ENCODE measurements around the gene B4GALT4.

Gene B4GALT4

DNA sequence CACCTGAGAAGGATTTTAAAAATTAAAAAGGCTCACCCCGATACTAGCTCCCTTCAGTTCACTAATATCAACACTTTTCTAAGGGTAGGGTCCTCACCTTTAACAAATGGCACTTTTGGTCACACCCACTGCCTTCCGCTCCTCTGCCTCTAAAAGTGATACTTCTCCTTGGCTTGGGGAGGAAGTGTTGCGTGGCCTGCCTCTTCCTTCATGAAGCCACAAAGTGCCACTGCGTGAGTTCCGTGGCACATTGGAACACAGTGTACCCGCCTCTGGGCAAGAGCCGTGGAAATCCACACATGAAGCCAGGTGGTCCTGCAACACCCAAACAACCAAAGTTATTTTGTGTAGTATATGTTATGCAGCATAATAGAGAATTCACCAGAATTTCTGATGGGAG lies 3.9 kb downstream of the B4GALT4 start:
- peak; percentile 23 for DNase-seq

DNA sequence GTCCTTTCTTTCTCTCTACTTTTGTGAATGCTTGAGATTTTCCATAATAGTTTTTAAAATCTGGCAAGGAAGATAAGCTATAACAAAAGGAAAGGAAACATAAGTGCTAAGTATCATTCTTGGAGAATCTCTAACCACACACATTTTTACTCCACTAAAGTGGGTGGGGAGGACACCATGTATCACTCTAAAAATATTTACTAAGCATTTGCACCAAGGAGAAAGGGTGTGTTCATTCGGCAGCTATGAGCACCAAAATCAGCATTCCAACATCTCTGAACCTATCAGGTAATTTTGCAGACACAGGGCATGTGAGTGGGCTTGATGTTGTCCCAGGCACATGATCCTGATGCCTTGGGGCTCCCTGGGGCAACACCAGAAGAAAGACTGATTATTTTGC lies 5.5 kb downstream of the B4GALT4 start:
- no peak for DNase-seq

DNA sequence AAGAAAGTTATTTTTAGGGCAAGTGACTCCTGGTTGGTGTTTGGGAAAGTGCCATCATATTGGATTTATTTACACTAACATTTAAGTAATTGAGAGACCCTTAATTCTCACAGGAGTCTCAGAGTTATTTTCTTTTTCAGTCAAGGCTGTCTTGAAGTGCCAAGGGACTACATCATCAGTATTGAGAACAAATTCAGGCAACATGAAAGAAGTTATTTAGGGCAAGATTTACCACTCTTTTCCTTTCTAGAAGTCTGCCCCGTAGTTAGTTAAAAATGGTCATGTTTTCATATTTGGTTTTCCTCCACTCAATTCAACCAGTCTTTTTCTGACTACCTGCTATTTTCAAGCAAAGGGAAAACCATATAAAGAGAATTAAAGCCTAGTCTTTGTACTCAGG lies 6.1 kb downstream of the B4GALT4 start:
- DNase-seq: no peak

DNA sequence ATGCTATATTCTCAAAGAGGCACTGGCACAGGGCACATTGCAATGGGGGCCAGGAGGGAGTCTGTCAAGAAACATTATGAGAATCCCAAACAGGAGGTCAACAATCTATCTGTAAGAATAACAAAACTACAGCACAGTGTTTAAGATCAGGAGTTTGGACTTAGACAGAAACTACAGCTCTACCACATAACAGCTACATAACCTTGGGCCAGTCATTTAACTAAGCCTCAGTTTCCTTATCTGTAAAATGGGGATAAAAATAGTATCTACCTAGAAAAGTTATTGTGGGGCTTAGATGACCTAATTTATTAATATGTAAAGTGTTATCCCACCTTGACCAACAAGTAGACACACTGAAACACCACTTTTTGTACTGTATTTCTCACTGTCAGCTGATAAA lies 9.9 kb downstream of the B4GALT4 start:
- no peak for DNase-seq

DNA sequence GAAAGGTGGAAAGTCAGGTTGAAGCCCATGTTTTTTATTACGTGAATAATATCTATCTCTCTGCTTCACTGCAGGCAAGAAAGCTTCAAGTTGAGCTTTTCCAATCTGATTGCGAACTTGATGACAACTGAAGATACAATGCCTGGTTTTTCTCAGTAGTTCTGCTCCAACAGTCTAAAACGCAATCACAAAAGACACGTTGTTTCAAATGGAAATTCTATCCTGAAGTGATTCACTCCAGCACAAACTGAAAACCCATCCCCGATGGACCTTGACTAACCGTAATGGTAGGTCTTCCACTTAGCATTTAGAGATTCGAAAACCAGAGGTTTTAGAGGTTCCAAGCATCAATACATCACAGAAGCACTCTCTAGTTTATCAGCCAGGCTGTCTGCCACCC lies 10.6 kb downstream of the B4GALT4 start:
- DNase-seq: no peak

DNA sequence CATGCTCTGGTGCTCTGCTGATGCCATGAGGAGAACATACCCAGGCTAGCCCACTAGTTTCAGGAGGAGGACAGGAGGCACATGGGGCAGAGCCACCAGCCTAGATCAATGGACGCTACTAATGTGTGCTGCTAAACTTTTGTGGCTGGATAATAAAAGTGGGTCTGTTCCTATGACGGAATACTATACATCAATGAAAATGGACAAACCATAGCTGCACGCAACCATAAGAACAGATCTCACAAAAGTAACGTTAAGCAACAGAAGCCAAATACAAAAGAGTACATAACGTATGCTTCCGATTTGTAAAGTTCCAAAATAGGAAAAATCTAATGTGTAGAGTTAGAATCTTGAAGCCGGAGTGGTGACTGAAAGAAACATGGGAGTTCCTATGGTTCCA lies 11.5 kb downstream of the B4GALT4 start:
- no peak for DNase-seq

DNA sequence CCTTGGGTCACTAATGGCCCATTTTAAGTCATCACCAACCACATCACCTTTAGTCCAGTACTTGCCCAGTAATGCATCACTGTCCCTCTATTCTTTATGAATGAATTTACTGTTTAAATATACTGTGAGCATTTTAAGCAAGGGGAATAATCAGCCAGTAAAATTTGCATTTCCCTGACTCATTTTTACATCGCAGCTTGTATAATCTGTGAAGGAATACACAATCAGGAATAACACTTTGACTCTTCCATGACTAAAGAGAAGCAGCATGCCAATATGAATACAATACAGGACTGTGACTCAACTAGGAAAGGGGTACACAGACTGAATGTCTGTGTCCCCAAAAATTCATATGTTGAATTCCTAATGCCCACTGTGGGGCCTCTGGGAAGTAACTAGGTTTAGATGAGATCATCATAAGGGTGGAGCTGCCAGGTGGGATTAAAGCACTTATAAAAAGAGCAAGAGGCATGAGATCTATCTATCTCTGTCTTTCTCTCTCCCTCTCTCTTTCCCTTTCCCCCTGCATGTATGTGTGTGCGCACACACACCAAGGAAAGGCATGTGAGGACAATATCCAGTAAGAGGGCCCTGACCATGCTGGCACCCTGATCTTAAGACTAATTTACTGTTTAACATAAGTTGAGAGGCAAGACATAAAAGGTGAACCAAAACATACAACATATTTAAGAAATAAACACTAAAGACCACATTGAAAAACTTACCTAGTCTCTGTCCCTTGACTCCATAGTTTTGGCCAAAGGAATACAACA lies 12.1 kb downstream of the B4GALT4 start:
- no peak for DNase-seq

DNA sequence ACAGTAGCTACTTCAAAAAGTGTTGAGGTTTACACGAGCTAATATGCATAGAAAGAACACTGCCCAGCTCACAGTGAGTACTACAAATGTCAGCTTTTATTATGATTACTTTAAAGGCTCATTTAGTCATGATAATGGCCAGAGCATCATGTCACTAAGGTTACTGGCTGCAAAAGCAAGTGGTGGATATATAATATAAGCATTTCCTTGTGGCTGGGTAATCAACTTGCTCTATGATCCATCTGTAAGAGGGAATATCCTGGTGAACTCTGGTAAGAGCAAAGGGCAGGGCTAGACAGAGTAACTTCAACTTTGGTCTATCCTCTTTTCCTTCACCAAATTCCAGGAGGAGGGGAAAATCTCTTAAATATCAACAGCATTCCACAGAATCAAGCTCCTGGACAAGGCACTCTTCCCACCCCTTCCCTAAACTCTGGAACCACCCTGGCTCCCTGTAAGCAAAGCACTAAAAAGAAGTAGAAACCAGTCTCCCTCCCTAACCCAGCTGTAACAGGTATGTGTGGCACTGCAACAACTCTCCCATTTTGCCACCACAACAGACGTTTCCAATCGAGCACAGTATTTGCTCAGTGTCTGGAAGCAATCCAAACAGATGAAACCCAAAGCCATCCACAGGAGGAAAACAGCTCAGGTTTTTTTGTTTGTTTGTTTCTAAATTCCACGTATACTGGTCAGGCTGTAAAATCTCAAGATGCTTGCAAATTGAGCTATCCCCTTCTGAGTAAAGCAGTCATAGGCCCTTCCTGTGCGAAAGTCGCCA lies 13.4 kb downstream of the B4GALT4 start:
- DNase-seq: no peak

DNA sequence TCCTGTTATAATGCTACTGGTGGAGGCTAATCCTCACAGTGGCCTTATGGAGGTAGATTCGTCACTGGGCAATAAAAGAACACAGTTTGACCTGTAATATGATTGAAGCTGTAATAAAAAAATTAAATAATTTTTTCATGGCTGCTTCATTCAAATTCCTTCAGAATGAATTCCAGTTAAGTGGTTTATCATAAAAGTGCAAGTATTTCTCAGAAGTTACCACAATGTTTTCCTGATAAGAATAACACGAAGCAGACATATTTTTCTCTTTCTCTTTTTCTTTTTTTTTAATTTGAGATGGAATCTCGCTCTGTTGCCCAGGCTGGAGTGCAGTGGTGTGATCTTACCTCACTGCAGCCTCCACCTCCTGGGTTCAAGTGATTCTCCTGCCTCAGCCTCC lies 15.6 kb downstream of the B4GALT4 start:
- no peak for DNase-seq

DNA sequence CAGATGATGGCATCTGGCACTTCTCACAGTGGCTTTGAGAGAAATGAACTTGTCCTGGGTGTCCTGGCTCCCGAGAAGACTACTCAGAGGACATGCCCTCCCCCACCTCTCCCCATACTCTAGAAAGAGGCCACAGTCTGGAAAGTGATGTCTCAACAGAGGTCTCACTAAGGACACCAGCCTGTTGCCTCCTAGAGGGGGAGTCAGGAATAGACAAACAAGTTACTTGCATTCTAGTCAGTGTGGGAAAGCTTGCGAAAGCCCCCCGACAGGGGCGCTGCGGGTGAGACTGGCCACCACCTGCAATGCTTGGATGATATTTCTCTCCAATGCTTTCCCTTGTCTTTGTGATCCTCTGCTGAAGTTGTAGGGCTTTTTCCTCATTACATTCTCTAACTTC lies 17.2 kb downstream of the B4GALT4 start:
- DNase-seq: no peak

DNA sequence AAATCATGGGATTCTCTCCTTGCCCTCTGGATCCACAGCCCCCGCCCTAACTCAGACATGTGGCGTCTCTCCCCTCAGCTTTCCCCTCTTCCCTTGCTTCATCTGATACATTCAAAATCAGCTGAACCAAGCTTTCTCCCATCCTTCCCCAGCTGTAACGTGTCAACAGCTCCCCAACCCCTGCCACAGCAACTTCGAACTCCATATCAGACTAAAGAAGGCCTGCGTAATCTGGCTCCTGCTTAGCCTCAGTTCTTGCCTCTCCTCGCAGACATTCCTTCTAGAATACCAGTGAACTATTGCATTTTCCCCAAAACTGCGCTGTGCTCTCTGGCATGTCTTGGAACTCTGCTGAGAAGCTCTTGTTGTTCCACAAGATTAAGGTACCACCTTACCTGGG lies 18.3 kb downstream of the B4GALT4 start:
- DNase-seq: no peak

DNA sequence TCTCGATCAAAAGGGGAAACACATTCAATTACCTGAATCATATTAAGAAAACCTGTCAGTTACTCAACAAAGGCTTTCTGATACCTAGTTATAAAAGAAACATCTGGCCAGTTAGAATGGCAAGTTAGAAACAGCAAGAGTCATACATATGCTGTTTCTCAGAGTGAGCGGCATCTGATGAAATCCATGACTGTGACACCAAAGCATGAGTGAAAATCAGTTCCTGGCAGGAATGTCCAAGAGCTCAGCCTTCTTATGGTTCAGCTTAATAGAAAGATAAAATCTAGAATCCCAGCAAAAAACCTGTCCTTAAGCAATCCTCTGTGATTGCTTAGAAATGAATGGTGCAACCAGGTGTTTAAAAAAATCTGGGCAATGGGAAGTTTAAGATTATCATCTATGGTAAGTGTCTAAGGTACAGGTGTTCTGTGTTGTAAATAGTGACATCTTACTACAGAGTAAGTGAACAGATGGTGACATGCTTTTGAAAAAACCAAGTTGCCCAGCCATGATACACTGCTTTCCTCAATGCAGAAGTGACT lies 18.8 kb downstream of the B4GALT4 start:
- DNase-seq: no peak

DNA sequence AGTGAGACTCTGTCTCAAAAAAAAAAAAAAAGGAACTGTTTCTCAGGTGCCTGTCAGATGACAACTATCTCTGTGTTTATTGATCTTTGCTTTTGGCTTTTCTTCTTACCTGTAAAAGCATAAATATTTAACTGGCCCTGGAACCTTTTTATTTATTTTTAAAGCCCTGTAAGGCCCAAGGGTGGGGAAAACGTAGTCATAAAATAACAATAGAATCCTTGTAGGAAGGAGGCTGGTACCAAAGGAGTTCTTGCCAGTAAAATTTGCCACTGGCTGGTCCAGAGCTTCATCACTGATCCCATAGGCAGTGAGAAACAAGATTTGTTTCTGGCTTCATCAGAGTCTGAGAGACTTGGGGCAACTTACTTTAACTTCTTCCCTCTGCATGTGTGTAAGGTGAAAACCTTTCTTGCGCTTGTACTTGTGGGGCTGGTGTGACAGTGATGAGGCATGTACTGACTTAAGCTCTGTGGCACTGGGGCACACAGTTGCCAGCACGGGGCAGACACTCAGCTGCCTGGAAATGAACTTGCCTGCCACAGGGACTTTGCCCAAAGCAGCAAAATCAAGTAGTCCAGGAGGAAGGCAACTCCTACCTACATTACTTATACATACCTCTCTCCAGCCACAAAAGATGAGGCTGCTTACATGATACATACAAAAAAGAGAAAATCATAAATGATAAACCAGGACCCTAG lies 19.6 kb downstream of the B4GALT4 start:
- DNase-seq: no peak

DNA sequence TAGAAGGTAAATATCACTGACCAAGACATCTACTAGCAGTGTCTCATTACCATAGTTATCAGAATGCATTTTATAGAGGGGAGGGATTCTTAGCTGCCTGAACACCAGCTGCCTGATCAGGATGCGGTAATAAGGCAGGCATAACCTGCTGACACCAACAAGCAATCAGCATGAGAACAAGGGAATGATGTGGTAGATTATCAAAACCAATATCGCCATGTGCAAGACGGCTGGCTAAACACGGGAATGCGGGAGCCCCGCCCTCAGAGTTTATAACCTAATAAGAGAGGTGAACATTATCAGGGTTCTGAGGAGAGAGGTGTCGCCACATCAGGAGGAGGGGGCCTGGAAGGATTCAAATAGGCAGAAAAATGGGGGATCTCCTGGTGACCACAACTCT lies 20.5 kb downstream of the B4GALT4 start:
- DNase-seq: no peak

DNA sequence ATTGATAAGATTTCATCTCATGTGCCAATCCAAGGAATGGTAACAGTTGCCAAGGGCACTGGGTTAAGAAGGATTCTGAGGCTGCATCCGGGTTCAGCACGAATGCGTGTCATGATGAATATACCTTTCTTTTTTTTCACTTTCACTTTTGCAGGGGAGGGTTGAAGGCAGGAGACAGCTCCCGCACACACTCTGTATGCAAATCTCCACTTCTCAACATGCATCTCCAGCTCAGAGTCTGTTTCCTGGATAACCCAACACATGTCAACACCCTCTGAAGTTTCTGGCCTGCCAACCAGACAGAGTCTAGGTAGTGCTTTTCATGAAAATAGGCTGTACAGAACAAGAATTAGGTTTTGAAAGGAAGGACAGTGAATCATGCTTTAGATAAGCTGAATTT lies 21.6 kb downstream of the B4GALT4 start:
- DNase-seq: no peak

DNA sequence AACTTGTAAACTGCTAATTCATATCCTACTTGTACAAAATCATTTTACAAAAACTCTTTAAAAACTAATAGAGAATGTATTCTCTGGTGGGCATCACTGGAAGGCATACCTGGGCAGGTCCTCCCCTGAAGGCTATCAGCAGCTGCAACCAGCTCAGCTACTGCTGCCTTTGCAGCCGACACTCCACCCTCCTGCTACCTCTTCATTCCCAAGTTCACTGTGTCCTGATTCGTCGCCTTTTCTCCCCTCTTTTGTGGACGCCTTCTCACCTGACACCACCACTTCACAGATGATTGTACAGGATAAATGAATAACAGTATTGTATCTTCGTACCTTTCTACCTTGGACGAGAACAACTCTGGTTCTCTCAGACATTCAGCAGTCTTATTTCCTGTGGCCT lies 28.9 kb downstream of the B4GALT4 start:
- no peak for DNase-seq

DNA sequence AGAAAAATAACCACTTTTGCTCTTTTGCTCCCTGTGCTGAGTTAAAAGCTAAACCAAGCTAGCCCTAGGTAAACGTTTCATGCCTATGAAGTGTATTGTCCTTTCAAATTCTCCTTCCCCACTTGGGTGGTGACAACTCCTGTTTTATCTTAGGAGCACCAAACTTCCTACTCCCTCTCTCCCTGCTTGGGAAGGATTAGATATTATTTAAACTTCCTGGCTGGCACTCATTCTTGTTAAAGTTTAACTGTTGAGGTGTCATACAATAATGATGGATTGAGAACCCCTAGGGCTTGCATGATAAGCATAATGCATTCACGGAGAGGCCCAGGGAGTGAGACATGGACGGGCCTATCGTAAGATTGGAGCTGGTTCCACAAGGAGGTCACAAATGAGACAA lies 29.5 kb downstream of the B4GALT4 start:
- no peak for DNase-seq

DNA sequence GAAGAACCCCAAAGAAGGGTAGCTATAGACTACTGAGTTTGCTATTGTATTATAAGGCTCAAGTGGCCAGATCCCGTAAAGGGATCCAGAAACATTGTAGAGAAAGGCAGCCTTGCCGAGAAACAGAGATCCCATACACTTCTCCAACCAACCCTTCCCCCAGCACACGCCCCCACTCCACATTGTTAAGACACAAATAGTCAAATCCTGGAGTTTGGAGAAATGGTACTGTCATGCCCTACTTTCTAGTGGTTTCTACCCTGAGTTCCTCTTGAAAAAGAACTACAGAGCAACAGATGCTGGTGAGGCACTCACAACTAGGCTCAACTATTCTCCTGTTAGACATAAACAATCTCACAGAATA lies 33.2 kb downstream of the B4GALT4 start:
- DNase-seq: no peak

DNA sequence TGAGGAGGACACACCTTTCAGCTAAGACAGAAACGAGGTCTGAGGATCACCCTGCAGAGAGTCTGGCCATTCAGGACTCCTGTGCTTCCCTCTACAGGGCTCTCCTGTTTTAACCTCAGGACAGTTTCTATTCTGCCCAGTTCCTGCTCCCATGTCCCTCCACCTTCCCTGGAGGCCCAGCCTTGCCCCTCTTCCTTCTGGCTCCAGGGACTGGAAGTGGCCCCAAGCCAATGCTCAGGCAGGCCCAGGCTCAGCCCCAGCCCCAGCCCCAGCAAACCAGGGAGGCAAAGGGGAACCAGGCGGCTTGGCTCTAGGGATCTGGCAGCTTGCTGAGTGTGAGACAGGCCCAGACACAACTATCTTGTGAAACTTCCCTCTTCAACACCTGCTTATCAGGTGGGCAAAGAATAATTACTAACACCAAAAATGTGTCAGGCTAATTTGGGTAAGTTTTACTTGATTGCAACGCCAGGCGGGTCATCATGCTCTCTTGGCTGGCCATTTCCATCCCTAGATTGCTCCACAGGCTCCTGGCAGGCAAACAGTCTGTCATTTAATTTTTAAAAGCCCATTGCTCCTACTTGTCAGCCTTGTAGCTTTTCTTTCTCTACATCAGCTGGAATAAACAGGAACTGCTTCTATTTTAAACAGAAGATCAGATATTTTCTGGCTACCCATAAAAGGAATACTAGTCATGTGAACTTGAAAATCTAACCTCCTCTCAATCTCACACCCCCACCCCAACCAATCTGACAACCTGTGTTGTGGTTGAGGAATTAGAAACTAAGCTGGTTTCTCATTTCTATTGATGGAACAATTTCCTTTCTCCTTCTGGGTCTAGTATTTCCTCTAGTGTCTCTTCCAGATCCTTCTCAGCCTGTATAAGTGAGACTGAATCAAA lies 33.8 kb downstream of the B4GALT4 start:
- DNase-seq: no peak

DNA sequence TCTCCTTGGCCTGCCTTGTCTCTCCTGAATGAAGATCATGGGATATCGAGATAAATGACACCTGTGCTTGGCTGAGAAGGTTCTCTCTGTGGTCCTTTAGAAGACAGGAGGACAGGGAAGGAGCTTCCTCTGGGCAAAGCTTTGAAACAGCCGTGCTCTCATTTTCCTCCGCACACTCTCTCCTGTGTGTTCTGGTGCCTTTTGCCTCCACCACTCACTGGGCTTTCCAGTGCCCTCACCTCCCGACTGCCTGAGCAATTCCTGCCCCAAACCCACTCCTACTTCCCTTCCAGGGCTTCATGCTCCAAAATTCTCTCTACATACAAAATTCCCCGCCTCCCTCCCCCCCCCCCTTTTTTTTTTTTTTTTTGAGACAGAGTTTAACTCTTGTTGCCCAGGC lies 35.0 kb downstream of the B4GALT4 start:
- DNase-seq: no peak

DNA sequence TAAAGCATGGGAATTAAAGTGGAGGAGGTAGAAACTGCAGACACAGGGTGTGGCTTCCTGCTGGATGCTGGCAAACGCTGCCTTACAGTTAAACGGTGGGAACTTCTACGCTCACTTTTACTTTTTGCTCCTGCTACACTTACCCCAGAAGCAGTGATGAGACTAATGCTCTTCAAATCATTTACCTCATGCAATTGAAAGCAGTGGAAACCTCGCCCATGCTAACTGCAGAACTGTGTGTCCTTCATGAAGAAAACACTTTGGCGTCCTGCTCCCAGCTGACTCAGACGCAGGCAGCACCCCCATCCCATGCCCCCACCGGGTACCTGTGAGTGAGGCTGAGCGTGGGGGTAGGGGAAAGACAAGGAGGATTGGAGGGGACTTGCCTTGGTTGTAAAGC lies 35.5 kb downstream of the B4GALT4 start:
- no peak for DNase-seq

DNA sequence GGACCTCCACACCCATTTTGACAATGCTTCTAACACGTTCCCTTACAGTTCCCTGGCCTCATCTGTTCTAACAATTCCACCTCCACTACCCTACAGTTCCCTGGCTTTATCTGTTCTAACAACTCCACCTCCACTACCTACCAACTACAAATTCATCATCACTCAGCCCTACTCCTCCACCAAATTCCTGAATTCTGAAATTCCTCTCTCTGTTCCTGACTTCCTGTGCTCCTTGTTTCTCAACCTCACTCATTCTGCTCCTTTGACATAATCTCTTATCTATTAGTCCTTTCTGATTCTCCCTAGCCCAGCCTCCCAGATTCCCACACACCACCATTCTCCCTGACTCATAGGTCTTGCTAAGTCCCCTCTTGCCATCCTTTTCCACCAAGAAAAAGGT lies 44.8 kb downstream of the B4GALT4 start:
- no peak for DNase-seq

DNA sequence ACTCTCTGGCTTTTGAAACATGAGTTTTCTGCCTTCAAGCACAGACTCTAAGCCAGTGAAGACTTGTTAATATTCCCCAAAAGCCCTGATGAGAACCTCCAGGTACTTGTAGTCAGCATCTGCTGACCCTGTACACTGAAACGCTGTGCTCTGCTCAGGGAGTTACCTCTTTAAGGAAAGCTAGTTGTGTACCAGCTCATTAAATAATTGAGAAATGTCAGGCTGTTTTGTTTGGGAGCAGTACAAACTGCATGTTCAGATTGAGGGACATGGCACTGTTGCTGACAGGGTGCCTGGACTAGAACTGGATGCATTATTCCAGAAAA lies 45.6 kb downstream of the B4GALT4 start:
- DNase-seq: no peak
